Limb (tissue), 2 donors: ENCODE data around the gene CC2D1A.

Source experiments
- DNase-seq, 2 donors: peaks; one replicate each; pipeline ENCODE4 v3.0.0-alpha.2; 2016; ENCODE audit errors: extremely low spot score in 2 of 2

CC2D1A gene

DNA sequence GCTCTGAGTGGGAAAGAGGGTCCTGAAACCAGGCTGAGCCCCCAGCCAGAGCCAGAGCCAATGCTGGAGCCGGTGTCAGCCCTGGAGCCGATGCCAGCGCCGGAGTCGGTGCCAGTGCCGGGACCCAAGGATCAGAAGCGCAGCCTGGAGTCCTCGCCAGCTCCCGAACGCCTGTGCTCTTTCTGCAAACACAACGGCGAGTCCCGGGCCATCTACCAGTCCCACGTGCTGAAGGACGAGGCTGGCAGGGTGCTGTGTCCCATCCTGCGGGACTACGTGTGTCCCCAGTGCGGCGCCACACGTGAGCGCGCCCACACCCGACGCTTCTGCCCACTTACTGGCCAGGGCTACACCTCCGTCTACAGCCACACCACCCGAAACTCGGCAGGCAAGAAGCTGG is 28.7 kb upstream of the CC2D1A start:
- no peak for DNase-seq

DNA sequence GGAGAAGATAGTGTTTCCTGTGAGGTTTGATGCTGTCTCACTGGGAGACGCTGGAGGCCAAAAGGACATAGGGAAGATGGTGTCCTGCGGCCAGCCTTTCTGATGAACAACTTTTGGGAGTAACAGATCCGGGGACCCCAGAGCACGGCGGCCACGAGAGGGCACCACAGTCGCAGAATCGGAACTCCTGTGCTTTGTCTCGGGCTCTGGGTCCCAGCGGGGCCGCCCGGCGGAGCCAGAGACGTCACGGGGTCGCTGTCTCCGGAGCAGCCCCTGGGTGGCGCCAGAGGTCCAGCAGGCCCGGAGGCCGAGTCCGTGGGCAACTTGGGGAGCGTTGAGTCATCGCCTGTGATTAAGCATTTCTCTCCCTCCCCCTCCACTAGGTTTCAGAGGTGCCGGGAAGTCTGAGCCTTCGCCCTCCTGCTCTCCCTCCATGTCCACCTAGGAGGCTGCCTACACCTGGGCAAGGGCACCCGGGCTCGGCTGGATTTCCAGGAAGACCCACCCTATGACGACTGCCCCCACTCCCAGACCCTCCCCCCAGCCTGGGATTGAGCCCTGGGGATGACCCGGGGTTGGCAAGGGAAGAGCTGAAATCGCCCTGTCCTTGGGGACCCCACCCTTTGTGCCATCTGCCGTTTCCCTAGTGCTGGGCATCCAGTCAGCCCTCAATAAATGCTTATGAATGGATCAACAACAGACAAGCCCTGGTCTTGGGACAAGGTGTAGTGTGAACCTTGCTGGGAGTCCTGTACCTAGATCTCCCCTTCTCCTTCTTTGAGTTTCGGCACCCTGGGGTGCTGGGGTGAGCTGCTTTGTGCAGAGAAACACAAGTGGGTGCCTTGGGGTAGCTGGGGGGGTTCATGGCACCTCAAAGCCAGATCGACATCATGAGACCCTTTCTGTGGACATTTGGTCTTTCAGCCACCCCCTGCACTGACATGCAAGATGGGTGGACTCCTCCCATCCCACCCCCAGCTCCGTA is 25.6 kb upstream of the CC2D1A start:
- peak; percentile 90 to 98 for DNase-seq

DNA sequence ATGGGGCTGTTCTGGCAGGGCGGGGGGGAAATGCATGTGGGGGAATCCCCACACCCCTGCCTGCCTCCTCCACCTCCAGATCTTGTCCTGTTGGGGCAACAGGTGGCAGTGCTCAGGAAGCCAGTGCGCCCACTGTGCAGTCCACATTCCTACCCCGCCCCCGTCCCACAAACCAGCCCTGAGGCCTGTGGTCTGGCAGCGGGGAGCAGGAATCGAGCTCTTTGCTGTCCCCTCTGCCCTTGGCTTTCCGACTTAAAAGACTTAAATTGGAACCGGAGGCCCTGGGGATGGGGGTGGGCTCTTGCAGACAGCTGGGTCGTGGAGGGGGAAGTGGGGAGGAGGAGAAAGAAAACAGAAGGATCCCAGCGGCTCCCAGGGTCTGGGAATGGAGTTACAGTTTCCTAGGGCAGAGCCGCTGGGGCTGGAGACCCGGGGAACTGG is 24.7 kb upstream of the CC2D1A start:
- DNase-seq: peak; percentile 38 to 70

DNA sequence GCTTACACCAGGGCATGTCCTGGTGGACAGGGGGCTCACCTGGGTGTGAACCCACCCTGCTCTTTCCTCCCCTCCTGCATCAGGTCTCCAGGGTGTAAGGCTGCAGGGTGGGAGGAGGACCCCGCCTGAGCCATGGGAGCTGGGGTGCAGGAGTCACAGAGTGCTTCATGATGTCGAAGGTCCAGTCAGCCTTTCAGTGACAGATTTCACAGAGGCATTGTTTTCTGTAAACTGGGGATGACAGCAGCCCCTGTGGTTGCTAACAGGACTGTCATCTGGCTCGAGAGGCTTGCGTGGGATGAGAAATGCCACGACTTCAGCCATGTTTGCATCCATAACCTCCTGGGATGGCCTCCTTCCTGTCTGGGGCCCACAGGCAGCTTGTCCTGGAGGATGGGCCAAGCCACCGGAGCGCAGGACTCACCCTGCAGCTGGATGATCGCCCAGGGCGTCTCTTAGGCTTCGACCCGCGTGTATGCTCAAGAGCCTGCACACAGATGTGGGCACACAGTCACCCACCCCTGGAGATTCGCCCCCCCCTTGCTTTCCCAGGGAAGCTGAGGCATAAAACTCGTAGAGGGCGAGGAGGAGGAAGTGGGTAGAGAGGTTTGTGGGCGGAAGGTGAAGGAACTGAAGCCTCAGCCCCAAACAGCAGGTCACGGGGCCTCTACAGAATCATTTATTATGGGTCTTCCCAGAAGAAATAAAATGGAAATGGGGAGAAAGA is 24.1 kb upstream of the CC2D1A start:
- DNase-seq: peak in 1 of 2 donors; percentile 44

DNA sequence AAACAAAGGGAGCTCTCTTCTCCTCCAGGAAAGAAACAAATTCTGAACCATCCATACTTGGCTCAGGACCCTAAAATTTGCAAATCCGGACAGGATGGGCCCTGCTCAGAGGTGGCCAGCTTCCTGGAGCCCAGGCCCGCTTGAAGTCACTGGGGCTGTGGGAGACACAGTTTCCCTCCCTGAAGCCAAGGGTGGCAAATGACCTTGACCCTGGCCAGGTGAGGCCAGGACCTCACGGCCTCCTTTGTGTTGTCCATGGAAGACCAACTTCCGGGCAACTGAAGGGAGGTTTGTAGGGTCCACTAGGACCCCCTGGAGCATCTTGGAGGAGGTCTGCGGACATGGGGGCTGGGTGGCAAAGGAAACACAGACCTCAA is 23.6 kb upstream of the CC2D1A start:
- no peak for DNase-seq

DNA sequence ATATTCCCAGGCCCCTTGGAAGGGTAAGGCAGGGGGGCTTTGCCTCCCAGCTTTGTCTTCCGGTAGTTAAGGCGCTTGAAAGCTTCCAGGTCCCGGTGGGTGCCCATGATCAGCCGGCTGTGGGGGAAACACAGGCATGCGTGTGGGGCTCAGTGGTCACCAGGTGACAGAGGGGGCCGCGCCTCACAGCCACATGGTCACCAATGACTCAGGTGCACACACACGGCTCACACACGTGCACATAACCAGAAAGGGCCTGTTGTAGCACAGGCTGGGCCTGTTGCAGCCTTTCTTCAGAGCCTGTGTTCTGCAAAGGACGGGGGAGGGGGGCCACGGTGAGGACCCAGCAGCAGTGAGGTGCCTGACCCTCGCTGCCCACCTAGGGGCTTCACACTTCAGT is 23.2 kb upstream of the CC2D1A start:
- DNase-seq: peak in 1 of 2 donors; percentile 29

DNA sequence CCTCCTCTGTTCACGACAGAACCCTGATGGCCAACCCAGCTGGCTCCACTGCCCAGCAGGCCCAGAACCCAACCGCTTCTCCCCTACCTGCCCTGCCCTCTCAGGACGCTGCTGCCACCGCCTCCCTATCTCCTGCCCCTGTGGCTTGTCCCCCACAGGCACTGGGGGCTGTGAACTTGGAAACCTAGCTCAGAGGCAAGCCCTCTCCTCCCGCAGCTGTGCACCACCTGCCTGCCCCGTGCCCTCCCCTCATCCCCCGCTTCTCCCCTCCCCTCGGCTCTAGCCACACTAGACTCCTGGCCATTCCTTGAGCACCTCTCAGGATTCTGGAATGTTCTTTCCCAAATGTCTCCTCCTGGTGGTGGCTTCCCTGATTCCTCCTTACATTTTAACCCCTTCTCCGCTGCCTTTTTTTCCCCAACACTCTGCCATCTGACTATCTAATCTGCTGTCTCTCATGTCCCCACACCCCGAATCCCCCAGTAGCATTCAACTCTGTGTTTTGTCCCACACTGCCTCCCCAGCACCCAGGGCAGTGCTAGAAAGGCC is 22.4 kb upstream of the CC2D1A start:
- peak in 1 of 2 donors; percentile 43 for DNase-seq

DNA sequence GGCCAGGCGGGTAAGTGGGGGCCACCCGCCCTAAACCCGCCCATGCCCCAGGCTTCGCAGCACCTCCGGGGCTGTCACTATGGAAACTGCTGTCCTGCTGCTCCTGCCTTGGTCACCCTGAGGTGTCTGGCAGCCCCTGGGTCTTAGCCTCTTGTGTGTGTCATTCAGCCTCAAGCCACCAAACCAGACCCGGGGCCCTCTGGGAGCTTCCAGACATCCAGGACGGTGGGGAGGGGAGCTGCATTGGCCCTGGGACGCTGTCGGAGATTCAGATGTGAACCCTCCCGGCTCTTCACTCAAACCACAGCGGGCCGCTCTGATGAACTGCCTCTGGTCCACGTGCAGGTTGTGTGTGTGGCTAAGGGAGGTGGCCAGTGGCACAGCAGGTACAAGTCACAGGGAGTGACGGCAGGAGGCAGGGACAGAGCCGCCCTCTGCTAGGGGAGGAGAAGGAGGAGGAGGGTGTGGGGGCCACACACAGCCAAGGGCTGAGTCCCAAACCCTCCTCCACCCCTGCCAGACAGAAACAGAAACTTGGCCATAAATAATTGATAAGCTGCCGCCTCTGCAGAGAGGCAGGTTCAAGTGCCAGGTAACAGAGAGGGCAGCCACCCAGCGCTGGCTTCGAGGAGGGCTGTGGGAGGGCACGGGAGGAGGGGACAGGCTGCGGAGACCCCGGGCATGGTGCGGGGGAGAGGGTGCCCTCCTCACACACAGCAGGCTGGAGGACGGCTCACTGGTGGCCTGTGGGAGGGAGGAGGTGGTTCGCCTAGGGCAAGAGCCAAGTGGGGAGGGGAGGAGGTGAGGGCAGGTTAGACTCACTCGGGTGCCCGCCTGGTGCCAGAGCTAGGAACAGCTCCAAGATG is 21.0 kb upstream of the CC2D1A start:
- DNase-seq: peak in 1 of 2 donors; percentile 35

DNA sequence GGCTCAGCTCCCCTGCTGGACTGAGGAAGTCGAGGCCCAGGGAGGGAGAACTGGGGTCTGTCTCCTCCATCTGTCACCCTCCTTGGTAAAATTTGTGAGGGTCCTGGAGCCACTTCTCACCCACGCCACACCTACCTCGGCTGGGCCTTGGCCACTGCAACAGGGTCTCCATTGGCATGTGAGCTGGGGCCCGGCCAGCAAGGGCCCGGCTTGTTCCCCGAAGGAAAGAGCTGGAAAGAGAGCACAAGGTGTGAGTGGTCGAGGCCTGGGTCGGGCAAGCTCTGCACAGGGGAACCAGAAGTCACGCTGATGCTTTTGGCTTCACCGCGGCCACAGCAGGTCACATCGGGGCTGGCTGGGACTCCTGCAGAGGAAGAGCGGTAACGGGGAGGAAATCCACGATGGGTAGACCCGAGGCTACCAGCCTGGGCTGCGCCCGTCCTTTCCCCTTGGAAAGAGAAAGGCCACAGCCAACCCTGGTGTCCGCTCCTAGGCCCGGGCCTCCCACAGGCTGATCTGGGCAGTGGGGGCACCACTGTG is 20.1 kb upstream of the CC2D1A start:
- DNase-seq: no peak

DNA sequence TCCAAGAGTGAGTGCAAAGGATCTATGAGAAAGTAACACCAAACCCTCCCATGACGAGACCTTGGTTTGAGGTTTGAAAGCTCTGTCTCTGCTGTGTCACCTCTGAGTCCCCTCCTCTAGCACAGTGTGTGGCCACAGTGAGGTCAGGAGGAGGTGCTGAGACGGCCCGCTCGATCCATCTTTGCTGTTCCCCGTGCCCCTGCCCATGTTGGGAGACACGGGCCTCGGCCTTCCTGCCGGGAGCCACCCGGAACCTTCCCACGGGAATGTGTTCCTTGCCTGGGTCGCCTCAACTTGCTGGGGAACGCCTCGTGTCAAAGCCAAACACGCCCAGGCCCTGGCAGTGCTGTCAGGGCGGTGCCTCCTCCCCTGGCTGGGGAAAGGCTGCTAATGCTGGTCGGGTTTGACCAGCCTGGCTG is 19.0 kb upstream of the CC2D1A start:
- DNase-seq: peak in 1 of 2 donors; percentile 41

DNA sequence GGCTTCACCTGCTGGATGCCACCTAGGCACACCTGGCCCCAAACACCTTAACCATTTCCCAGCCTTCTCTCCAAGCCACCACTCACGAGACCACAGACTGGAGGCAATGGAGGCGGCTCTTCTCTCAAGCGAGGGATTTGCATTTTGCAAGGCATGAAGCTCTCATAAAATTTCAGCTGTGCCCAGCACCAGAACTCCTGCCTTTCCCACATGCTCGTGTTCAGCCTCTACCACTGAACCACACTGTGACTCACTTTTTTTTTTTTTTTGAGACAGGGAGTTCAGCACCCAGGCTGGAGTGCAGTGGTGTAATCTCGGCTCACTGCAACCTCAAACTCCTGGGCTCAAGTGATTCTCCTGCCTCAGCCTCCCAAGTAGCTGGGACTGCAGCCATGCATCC is 18.5 kb upstream of the CC2D1A start:
- no peak for DNase-seq

DNA sequence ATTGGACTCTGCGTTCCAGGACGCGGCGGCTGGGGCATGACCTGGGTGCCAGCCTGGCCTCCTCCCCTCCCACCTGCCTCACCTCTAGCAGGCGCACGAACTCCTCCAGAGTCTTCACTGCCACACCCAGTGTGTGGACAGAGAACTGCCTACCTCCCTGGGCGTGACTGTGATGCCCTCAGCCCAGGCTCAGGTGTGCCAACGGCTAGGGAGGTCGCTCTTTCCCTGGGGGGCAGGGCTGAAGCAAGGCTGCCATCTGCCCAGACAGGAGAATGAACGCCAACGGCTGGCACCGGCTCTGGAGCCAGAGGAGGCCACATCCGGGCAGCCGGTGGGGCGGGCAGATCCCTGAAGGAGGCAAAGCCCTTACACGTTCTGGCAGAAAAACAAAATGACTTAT is 17.7 kb upstream of the CC2D1A start:
- DNase-seq: no peak

DNA sequence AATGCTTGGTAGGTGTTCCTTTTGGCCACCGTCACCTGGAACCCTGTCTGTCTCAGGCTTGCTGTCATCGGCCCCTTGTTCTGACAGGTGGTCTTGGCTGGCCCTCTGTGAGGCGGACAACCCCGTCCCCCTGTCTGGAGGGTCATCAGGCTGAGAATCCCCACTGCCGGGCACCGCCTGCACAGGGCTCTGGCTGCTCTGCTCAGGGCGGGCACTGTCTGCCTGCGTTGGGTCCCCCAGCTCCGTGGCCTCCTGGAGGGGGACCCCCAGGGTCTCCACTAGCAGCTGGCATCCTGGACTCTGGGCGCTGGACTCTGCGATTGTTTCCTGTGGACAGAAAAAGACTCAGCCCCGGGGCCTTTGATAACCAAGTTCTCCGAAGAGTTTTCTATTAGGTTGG is 15.9 kb upstream of the CC2D1A start:
- no peak for DNase-seq

DNA sequence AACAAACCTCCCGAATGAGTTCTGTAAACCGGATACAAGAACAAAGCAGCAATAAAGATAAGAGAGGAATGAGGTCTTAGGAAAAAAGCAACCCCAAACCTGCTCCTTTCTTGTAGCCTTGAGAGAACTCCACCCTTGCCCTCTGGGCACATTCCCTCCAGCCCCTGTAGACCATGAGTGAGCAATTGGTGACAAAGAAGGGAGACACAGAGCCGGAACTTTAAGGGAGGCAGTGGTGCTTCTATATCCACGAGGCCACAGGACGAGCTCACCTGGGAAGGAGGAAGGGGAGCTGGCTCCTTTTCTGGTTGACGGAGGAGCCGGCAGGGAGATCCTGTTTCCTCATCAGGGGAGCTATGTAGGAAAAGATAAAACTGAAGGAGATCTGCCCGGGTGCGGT is 13.1 kb upstream of the CC2D1A start:
- DNase-seq: no peak

DNA sequence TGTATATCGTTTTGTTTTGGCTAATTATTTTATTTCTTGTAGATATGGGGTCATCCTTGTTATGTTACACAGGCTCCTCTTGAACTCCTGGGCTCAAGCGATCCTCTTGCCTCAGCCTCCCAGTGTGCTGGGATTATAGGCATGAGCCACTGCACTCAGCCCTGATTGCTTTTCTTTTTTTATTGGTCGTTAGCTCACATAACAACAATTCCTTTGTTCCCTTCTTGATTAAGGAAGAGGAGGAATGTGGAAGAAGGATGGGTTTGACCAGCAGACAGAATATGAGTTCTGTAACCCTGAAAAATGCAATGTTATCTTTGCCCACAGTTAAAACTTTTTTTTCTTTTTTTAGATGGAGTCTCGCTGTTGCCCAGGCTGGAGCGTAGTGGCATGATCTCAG is 11.4 kb upstream of the CC2D1A start:
- DNase-seq: no peak

DNA sequence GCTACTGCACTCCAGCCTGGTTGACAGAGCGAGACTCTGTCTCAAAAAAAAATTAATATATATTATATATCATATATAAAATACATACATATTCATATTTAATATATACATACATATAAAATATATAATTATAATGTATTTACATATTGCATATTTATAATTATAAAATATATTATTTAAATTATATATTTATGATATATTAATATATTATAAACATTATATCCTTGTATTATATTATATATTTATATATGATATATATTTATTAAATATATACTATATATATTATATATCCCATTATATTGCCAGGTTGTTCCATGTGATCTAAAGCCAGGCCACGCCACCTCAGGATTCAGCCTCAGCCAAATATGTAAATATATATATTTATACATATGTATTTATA is 9.8 kb upstream of the CC2D1A start:
- no peak for DNase-seq

DNA sequence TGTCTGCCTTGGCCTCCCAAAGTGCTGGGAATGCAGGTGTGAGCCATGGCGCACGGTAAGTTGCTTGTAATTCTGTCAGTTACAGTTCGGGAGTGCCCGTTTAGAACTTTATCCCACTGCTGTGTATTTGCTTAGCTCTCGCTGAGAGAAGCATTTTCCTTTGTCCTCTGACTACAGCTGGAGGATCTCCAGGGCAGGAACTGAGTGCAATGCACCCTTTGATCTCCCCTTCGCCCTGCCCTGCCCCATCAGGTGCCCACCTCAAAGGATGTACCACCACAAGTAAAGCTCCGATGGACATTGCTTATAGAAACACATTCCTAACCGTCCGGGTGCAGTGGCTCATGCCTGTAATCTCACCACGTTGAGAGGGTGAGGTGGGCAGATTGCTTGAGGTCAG is 6.6 kb upstream of the CC2D1A start:
- no peak for DNase-seq

DNA sequence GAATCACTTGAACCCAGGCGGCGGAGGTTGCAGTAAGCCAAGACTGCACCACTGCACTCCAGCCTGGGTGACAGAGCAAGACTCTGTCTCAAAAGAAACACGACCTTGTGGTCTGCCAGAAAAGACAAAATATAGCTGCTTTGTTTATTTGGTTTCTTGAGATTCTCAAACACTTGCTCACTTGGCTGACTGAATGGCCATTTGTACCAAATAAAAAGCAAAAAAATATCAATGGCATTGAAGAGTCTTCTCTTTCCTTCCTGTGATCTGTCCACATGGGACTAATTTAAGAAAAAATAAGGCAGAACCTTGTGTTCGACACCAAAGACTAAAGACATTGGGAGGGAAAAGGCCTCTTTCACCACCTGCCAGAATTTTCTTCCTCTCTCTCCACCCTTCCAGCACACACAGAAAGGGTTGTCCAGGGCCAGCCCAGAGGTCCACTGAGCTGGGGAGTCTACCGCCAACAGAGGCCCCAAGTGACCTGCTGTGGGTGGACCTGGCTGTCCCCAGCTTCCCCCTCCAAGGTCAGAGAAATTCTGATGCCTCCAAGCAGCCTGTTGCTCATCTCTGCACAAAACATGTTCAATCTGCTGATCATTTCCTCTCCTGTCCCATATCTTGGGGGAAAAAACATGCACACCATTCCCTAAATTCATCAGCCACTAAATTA is 6.0 kb upstream of the CC2D1A start:
- DNase-seq: no peak

DNA sequence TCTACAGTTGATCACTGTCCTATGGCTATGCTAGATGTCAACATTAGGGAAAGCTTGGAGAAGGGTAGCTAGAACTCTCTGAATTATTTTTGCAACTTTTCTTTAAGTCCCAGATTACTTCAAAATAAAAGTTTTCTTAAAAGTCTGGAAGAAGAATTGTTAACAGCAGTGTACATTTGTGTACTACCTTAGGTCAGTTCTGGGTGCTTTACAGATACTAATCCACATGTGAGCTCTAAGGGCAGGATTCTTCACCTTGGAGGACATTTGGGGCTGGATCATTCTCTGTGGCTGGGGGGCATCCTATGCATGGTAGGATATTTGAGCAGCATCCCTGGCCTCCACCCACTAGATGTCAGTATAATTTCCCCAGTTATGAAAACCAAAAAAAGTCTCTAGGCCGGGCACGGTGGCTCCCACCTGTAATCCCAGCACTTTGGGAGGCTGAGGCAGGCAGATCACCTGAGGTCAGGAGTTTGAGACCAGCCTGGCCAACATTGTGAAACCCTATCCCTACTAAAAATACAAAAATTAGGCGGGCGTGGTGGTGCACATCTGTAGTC is 2.9 kb upstream of the CC2D1A start:
- DNase-seq: no peak

DNA sequence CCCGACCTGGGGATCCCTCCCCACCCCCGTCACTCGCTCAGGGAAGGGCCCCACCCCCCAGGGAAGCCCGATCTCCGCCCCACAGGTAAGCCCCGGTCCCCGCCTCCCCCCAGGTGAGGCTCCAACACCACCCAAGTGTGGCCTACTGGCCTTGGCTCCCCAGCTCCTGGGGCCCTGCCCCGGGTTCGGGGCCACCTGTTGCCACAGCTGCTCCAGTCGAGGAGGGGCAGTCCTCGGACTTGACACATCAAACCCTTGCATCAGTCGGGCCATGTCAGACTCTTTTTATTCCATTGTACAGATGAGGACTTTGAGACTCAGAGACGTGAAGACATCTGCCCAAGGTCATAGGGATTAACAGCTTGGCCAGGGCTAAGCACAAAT is 512 bp downstream of the CC2D1A start:
- DNase-seq: no peak
